ENCODE results near the gene CHPF2.

GRCh38 chr7:151237244-151238189 is 5.2 kb downstream of the CHPF2 start:
- TF ChIP-seq POLR2A (IDR thresholded peaks at IDR 0.05) (no peak), CTCF (IDR thresholded peaks at IDR 0.05) (no peak)

All from testis (tissue), 2 donors.